Measurements from ENCODE around the gene ACTR3.

DNA sequence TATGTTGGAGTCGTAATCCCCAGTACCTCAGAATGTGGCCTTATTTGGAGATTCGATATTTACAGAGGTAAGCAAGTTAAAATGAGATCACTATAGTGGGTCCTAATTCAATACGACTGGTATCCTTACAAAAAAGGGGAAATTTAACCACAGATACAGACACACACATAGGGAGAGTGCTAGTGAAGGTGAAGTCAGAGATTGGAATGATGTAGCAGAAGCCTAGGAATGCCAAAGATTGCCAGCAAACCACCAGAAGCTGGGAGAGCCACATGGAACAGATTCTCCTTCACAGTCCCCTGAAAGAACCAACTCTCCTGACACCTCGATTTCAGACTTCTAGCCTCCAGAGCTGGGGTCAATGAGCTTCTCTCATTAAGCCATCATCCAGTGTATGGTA lies 17.7 kb upstream of the ACTR3 start:
- TF ChIP-seq, protein P1, sequence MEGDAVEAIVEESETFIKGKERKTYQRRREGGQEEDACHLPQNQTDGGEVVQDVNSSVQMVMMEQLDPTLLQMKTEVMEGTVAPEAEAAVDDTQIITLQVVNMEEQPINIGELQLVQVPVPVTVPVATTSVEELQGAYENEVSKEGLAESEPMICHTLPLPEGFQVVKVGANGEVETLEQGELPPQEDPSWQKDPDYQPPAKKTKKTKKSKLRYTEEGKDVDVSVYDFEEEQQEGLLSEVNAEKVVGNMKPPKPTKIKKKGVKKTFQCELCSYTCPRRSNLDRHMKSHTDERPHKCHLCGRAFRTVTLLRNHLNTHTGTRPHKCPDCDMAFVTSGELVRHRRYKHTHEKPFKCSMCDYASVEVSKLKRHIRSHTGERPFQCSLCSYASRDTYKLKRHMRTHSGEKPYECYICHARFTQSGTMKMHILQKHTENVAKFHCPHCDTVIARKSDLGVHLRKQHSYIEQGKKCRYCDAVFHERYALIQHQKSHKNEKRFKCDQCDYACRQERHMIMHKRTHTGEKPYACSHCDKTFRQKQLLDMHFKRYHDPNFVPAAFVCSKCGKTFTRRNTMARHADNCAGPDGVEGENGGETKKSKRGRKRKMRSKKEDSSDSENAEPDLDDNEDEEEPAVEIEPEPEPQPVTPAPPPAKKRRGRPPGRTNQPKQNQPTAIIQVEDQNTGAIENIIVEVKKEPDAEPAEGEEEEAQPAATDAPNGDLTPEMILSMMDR (IDR thresholded peaks at IDR 0.05), result no peak
- no peak for TF ChIP-seq POLR2A (IDR thresholded peaks at IDR 0.05)
